ENCODE data around the gene HOXA10.

GRCh38 chr7:27191161-27191731 lies 17.1 kb upstream of the HOXA10 start:
- TF ChIP-seq POLR2A (IDR thresholded peaks at IDR 0.05; ENCODE audit: low read length) (no peak), GATA1 (IDR thresholded peaks at IDR 0.05; ENCODE audit: low read depth, low read length) (no peak)
